Stimulated activated CD8-positive, alpha-beta memory T cell treated with anti-CD3 and anti-CD28 coated beads, Interleukin-12 subunit alpha, Interleukin-12 subunit beta, amount 100 ng/mL, for 24 hours (primary cell): ENCODE results near the gene KCNAB1.

ENCODE experiments used
- DNase-seq: peaks from one replicate; pipeline ENCODE4 v3.0.0-alpha.2; 2020; ENCODE audit errors: extremely low read depth

The KCNAB1 gene

DNA sequence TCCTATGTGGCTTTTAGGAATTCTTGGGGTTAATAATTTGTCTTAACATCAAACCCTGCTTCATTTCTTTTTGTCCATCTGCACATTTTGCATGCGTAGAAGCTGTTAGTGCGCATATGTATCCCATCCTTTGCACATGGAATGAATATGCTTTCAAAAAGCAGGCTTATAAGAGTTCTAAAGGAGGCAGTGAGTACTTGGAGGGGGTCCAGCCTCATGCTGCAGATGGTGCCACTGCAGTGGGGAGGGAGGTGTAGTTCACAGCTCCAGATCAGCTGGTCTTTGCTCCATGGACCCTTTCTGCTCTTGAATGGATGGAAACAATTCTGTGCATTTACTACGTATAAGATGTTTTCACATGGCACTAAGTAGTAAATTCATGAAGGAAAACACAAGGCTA, 455.3 kb downstream of the KCNAB1 start:
- DNase-seq, result no peak

DNA sequence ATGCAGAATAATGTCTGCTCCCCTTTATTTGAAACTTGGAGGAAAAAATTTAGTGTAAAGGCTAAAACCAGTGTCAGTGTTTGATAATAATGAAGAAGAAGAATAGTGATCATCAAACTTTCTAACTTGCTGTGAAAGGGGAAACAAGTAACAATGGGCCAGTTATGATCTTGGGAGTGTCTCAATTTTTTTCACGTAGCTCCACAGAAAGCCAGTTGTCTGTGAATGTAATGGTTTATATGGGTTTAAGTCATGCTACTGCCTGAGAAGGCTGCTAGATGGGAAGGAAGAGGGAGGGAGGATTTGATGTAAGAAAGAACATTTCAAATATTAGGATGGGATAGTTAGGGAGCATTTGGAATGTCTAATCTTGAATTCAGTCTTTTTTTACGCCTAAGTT, 455.7 kb downstream of the KCNAB1 start:
- DNase-seq, result no peak

DNA sequence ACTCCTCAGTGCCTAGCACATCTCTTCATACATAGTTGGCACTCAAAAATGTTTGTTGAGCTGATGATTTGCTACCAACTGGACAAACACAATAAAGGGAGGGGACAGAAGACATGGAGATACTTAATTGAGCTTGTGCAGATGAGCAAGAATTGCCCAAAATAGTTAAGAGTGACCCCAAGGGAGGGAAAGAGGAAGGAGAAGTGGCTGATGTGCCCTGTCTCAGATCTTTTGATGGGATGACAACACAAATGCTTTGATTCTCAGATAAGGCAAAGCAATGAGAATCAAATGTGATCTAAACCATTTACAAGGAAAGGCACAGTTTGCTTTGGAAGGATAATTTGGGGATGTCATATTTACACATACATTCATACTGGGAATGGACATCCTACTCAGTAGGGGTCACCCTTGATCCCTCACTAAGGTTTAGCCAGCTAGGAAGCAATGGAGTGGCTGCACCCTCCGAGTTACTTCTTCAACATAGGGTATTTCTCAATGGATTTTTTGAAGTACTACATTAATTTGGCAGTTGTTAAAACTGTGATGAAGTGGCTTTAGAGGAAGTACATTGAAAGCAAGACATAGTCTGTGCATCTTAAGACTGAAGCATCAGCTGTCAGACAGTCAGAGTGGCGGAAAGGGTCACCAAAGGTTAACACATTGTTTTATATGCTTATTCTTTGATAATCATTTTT, 456.4 kb downstream of the KCNAB1 start:
- DNase-seq, result no peak

DNA sequence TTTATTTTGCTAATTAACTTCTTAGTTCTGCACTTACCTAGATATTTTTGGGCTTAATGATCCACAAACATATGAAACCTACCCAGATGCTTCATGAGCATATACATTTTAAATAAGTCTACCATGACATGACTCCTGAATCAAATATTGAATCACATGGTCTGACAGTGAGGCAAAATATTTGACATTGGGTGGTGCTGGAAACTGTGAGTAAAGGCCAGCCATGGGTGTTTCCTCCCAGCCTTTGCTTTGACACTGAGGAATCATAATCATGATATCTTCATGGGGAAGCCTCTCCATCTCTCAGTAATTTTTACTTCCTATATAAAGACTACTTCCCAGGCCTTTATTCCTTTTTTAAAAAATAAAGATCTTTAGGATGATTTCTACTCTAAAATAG, 457.4 kb downstream of the KCNAB1 start:
- no peak for DNase-seq

DNA sequence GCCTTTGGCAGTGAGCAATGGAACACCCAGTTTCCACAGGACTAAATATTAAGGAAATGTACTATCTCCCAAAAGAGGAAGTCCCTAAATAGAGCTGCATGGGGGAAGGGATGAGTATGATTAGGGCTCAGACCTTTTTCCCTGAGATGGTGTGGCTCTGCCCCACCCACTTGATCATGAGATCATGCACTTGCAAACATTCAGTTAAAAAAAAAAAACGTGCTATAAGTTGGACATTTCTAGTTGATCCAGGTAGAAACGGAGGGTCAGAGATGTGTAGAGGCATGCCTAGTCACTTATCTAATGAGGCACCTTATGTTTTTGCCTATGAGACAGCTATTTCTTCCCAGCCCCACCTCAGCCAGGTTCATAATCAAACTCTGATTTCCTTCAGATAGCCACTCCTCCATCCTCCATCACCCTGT, 459.1 kb downstream of the KCNAB1 start:
- DNase-seq, result no peak

DNA sequence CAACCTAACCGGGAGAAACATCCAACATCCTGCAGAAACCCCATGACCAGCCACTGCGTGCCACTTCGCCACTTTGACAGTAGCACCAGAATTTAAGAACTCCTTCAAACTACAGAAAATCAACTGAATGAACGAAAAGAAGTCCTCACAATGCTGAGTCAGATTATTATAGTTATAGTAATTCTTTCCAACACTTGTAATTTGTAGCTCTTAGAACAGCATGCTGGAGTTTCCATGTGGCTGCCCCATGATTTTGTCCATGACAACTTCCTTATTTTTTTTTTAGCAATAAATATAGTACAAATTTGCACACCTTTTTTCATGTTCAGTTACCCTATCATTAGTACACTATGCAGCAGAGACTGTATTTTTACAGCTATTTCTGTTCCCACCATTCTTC, 460.7 kb downstream of the KCNAB1 start:
- no peak for DNase-seq

DNA sequence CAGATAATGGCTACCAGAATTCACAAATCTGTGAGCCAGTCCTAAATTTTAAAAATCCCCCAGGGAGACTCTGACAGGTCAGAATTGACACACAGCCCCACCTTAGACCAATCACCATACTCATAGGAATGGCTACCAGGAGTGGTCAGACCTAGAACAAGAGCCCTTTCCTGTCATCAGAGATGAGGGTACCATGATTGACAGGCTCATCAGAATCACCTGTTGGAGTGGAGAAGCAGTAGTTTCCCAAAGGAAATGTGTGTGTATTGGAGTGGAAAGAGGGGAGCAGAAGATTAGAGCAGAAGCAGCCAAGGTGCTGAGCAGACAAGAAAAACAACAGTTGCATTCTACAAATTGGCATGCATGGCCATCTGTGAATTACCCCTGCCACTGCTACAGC, 461.6 kb downstream of the KCNAB1 start:
- DNase-seq, result no peak

DNA sequence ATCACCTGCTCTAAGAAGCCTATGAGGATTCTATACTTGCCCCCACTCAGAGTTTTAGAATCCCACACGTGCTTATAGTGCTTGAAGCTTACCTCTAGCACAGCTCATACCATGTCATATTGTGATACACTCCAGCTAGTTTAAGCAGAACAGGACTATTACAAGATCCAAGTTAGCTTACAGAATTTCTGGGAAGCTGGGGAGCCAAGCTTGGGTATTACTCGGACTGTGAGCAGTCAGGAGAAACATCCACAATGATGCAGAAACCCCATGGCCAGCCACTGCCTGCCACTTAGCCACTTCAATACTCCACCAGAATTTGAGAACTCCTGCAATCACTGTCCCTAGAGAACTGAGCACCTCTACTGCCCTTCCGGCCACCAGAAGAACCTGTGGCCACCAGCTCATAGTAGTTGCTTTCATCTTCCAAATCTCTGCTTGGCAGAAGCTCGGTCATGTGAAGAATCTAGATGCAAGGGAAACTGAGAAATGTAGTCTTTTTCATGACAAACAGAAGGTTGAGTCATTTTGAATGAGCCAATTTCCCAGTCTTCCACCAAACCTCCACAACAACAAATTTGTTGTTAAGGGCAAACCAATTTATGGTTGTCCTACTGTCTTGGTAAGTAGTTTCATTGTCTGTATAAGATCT, 462.3 kb downstream of the KCNAB1 start:
- DNase-seq, result no peak

DNA sequence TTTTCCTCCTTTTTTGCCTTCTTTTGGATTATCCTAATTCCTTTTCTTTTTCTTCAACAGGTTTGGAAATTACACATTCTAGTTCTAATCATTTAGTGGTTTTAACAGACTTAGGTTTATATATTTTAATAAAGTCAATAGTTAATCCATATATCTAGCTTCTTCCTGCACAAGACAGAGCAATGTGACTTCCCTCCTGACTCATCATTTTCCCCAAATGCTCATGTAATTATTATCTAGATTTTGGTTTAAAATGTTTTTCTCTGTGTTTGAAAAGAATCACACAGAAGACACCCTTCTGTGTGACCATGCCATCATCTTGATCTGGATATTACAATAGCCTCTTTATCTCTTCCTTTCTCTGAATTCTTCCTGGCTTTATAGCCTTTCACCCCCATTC, 463.1 kb downstream of the KCNAB1 start:
- no peak for DNase-seq

DNA sequence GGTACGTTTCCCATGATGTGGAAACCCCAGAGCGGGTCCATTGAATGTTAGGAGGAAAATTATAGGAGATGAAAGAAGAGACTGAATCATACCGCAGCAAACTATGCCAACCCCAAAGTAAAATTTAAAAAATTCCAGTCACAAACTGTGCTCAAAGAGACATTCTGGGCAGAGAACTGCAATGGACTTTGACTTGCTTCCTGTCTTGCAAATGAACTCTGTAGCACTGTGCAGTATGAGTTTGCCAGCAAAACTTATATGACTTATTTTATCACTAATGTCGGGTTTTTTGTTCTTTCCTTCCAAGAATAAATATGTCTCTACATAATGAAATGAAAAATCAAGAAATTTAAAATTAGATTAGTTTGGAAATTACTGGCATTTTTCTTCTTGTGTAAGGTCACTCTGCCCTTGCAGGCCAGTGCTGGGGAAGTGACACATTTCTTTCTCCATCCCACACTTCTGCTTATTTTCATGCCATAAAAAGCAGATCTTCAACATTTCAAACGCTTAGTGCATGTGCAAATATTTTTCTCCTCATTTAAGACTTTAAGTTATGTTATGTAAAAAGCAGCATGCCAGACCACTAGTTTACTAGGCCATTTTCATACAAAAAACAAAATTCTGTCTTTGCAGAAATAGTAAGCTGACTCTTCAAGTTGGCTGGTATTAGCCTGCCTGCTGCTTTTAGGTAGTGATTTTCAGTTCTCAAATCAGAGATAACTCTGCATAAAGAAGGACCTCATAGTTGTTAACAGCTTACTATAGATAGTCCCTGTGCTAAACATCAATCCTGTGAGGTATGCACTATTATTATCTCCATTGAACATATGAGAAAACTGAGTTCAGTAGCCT, 466.8 kb downstream of the KCNAB1 start:
- DNase-seq, result no peak

DNA sequence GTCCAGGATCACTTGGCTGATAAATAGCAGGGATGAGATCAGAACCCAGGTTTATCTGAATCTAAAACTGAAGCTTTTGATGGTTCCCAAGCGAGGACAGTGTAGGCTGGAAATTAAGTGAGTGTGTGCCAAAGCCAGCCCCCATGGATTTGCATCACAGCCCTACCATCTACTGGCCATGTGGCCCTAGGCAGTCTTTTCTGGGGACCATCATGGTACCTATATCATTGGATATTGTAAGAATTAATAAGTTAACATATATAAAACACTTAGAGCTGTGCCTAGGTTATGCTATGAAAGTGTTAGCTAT, 467.3 kb downstream of the KCNAB1 start:
- DNase-seq, result no peak
